Measurements from ENCODE around the gene CENPB. TPM values are rescaled to one million over a fixed set of nuclear protein-coding genes. Genes with fewer than 3 reads are reported as not detected.

The CENPB gene
- total and polyA plus RNA-seq, 2 of the 4 experiments (the other 2 are of a cell fraction), result 45.7 to 59.1 TPM

DNA sequence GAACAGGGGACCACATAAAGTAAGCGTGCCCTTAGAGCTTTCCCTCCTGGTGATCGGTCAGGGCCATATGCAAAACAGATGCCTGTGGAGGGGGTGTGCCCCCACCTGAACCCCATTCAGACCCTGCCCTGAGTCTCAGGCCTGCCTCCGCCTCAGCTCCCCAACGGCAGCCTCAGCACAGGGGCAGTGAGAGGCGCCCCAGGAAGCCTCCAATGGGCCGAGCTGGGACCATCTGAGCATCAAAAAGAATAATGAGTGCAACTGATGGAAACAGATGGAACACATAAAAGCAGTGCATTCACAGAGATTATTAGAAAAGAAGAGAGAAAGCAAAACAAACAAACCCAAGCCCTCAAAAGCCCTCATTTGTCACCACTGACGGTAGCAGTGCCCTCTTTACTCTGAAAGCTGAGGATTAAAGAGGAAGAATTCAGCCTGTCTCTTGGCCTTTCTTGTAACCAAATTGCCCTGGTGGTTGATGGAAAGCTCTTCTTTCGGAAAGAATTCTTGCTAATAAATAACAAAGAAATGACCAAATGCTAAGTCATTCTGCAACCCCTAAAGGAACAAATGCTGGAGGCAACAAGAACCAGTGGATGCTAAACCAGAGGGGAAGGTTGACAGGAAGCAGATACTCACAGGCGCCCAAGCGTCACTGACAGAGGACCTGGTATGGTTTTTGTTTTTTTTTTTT lies 25.7 kb downstream of the CENPB start (continued):
- TF ChIP-seq CTCF (conservative IDR thresholded peaks at IDR 0.05; ENCODE audit: low read depth, low read length) (no peak), CEBPB (IDR thresholded peaks at IDR 0.05; ENCODE audit: low read depth, low read length) (no peak), BHLHE40 (IDR thresholded peaks at IDR 0.05; ENCODE audit: low read depth, low read length) (no peak)

DNA sequence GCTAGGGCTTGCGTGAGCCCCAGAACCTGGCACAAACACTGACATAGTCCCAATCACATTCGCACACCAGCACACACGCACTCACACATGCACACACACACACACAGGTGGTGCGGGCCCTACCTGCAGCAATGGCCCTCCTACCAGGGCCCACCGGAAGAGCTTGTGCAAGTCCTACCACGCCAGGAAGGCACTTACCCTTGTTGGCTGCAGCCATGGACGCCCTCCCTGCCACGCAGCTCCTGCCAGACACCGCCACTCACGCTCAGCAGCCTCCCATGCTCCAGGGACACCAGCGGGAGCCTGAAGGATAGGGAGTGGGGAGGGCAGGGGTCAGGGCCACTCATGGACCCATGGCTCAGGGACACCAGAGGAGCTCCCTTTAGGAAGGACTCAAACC lies 26.7 kb downstream of the CENPB start:
- H2AFZ ChIP-seq (replicated peaks; ENCODE audit: low read length, poor library complexity), result peak overlapping the region; percentile 7
- no peaks in the 10 kb centered on the region for H3K27me3 ChIP-seq (ENCODE audit: control insufficient read depth, insufficient read depth, low read length)
- ATAC-seq (ENCODE audit: low read depth), result no peak
- H3K23ac ChIP-seq (ENCODE audit: low read depth, low read length), result no peak overlapping the region
- H3K4me3 ChIP-seq (ENCODE audit: insufficient read depth, low read depth, low read length), result no peak overlapping the region
- H4K20me1 ChIP-seq (ENCODE audit: insufficient read depth, low read length), result peaks cover 9% of the 10 kb centered on the region; the same call in 1 of the 2 replicates
- peaks cover 3 to 28% of the 10 kb centered on the region in 2 experiments; a peak in 3 of 4 replicates for H3K79me1 ChIP-seq (ENCODE audit: low read depth in 1 of 2, low read length in 2 of 2)
- dilution Hi-C loops (cut with HindIII; ENCODE audit: low sequenced_read_pairs, unreplicated experiment) (no loop called here), in situ Hi-C loops (cut with MboI; ENCODE audit: low sequenced_read_pairs) (no loop called here), intact Hi-C loops (cut with micrococcal nuclease) (no loop called here)
- no peak overlapping the region for H2BK15ac ChIP-seq (ENCODE audit: low read depth, low read length)
- no peak overlapping the region for H2BK5ac ChIP-seq (ENCODE audit: low read depth, low read length, poor library complexity, severe bottlenecking)
- H4K91ac ChIP-seq (ENCODE audit: insufficient read depth, low read depth, low read length), result no peak overlapping the region
- no peak overlapping the region for H2BK120ac ChIP-seq (ENCODE audit: low read depth, low read length)
- no peak overlapping the region for H4K8ac ChIP-seq (ENCODE audit: low read depth in 2 of 2, low read length in 2 of 2)
- no peak overlapping the region for H3K27ac ChIP-seq (ENCODE audit: insufficient read depth, low read length)
- ChIA-PET POLR2A (ENCODE audit: unreplicated experiment) (interaction anchor here (1.2 kb wide), 1 partner anchor 9 kb away, joined by 3 read pairs; no protein-coding TSS in a partner anchor), CTCF (no interaction called here)
- no peaks in the 10 kb centered on the region for H3K9me3 ChIP-seq (ENCODE audit: control insufficient read depth, insufficient read depth, low read length)
- no peaks in the 10 kb centered on the region; the same call in 1 of the 2 replicates for H3K4me1 ChIP-seq (ENCODE audit: control insufficient read depth, insufficient read depth, low read length)
- H3K9me1 ChIP-seq (ENCODE audit: insufficient read depth, low read length), result peaks cover 5% of the 10 kb centered on the region
- no TSS peak for BruUV-seq (replicated peaks)
- no peak overlapping the region for H3K4ac ChIP-seq (ENCODE audit: low read depth, low read length)
- no peak overlapping the region for H2AK9ac ChIP-seq (replicated peaks; ENCODE audit: low read depth, low read length, poor library complexity)
- no peak overlapping the region for H4K5ac ChIP-seq (ENCODE audit: low read depth, low read length)
- DNase-seq, result no peak
- no peak overlapping the region for H2AK5ac ChIP-seq (ENCODE audit: low read depth, low read length)
- WGBS, 2 experiments (ENCODE audit: extremely low coverage in 2 of 2, insufficient read length in 1 of 2), result 100% methylated on average over 2 of the region's 11 CpGs; no CpG with 5 or more reads in 1 of the 2 experiments
- no peak overlapping the region for H3K56ac ChIP-seq (ENCODE audit: extremely low read depth, insufficient read depth, low read length)
- H3K9ac ChIP-seq (ENCODE audit: low read depth, low read length), result no peak overlapping the region
- peaks cover 9% of the 10 kb centered on the region; the same call in 1 of the 2 replicates for H3K36me3 ChIP-seq (ENCODE audit: control insufficient read depth, insufficient read depth, low read length)
- no peak overlapping the region for H3K14ac ChIP-seq (replicated peaks; ENCODE audit: low read depth, low read length)
- no peak overlapping the region for H3K18ac ChIP-seq (ENCODE audit: low read depth, low read length)
- no peak overlapping the region for H3K4me2 ChIP-seq (ENCODE audit: low read depth, low read length)
- H2BK20ac ChIP-seq (ENCODE audit: low read depth, low read length), result no peak overlapping the region
- TF ChIP-seq CEBPB (IDR thresholded peaks at IDR 0.05; ENCODE audit: low read depth, low read length) (no peak), CTCF (conservative IDR thresholded peaks at IDR 0.05; ENCODE audit: low read depth, low read length) (no peak), RFX5 (IDR thresholded peaks at IDR 0.05; ENCODE audit: low read depth, low read length) (no peak), MAFK (IDR thresholded peaks at IDR 0.05; ENCODE audit: low read depth, low read length) (no peak), MXI1 (IDR thresholded peaks at IDR 0.05; ENCODE audit: borderline replicate concordance, low read depth, low read length) (no peak), NFE2L2 (IDR thresholded peaks at IDR 0.05; ENCODE audit: low read depth, low read length) (no peak), POLR2A (IDR thresholded peaks at IDR 0.05; ENCODE audit: low read depth, low read length) (no peak), MAZ (IDR thresholded peaks at IDR 0.05; ENCODE audit: borderline replicate concordance, low read depth, low read length) (no peak), CHD1 (IDR thresholded peaks at IDR 0.05; ENCODE audit: low read depth, low read length) (no peak)
- TF ChIP-seq, protein P1, sequence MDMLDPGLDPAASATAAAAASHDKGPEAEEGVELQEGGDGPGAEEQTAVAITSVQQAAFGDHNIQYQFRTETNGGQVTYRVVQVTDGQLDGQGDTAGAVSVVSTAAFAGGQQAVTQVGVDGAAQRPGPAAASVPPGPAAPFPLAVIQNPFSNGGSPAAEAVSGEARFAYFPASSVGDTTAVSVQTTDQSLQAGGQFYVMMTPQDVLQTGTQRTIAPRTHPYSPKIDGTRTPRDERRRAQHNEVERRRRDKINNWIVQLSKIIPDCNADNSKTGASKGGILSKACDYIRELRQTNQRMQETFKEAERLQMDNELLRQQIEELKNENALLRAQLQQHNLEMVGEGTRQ (IDR thresholded peaks at IDR 0.05; ENCODE audit: low read depth, low read length), result no peak

Measured in IMR-90 (cell line).